A549 (cell line): ENCODE data around the gene BRSK2.

ENCODE experiments used
- CTCF ChIP-seq: fragments of >200 bp; sonication (Bioruptor Twin); formaldehyde crosslinking; IDR thresholded peaks from 3 replicates; pipeline ENCODE4 v1.5.1; 2016
- MAX ChIP-seq: IDR thresholded peaks from 2 replicates; pipeline ENCODE4 v1.6.1; 2012
- NFE2L2 ChIP-seq: fragments of 150-350 bp; conservative IDR thresholded peaks from 2 replicates; pipeline ENCODE4 v1.6.1; 2014; ENCODE audit warnings: low read length
- PHF8 ChIP-seq: fragments of 200-600 bp; sonication (generic); IDR thresholded peaks from 2 replicates; pipeline ENCODE4 v1.6.1; 2016; ENCODE audit warnings: low read depth, mild to moderate bottlenecking, antibody characterized with exemption, moderate library complexity, borderline replicate concordance
- POLR2A ChIP-seq: IDR thresholded peaks from 2 replicates; pipeline ENCODE4 v1.6.1; 2012; ENCODE audit warnings: mild to moderate bottlenecking, low read length

GRCh38 chr11:1375161-1375954 lies 14.4 kb upstream of the BRSK2 start:
- TF ChIP-seq MAX (no peak), NFE2L2 (no peak), CTCF (no peak), PHF8 (no peak), POLR2A (no peak)
